ENCODE results near the gene SND1.
"Not testable (repeated sequence)": the region's sequence is repeated elsewhere in the genome, so short reads cannot be mapped to it uniquely, and the experiment has no call there.

Gene SND1

GRCh38 chr7:127900732-127901685 is 249.0 kb downstream of the SND1 start:
- no peak overlapping the region for H3K27ac ChIP-seq (replicated peaks)

GRCh38 chr7:127901895-127902703 is 250.1 kb downstream of the SND1 start:
- Histone ChIP-seq H3K4me3 (replicated peaks; ENCODE audit: insufficient read depth, low read length) (no peak overlapping the region), H3K27me3 (ENCODE audit: insufficient read depth, poor library complexity, severe bottlenecking) (no peaks in the 10 kb centered on the region), H3K27ac (replicated peaks) (no peak overlapping the region)
- no peak for DNase-seq (ENCODE audit: low read depth in 1 of 2, low spot score in 1 of 2)
- TF ChIP-seq REST (IDR thresholded peaks at IDR 0.05; ENCODE audit: insufficient replicate concordance, low read depth) (no peak), CTCF (IDR thresholded peaks at IDR 0.05; ENCODE audit: insufficient read depth, low read length) (no peak), SPI1 (IDR thresholded peaks at IDR 0.05; ENCODE audit: borderline replicate concordance, low read depth) (no peak)

More at GRCh38 chr7:127900732-127901685, 249.0 kb downstream of the SND1 start:
- H3K4me3 ChIP-seq (replicated peaks; ENCODE audit: insufficient read depth, low read length): no peak overlapping the region
- no peak for DNase-seq (ENCODE audit: low read depth in 1 of 2, low spot score in 1 of 2)
- TF ChIP-seq CTCF (IDR thresholded peaks at IDR 0.05; ENCODE audit: insufficient read depth, low read length) (no peak), REST (IDR thresholded peaks at IDR 0.05; ENCODE audit: insufficient replicate concordance, low read depth) (no peak)
- no peaks in the 10 kb centered on the region for H3K27me3 ChIP-seq (ENCODE audit: insufficient read depth, poor library complexity, severe bottlenecking)

- DNase-seq (ENCODE audit: low read depth in 1 of 2, low spot score in 1 of 2); H3K4me3 ChIP-seq (replicated peaks; ENCODE audit: insufficient read depth, low read length); H3K27ac ChIP-seq (replicated peaks); H3K27me3 ChIP-seq (ENCODE audit: insufficient read depth, poor library complexity, severe bottlenecking): not testable (repeated sequence)
These were observed 250.8 kb downstream of the SND1 start for GRCh38 chr7:127902753-127903152.

GRCh38 chr7:127903892-127904669 is 252.1 kb downstream of the SND1 start:
- TF ChIP-seq GABPA (IDR thresholded peaks at IDR 0.05; ENCODE audit: low read depth) (no peak), SPI1 (IDR thresholded peaks at IDR 0.05; ENCODE audit: borderline replicate concordance, low read depth) (no peak), POLR2AphosphoS5 (IDR thresholded peaks at IDR 0.05; ENCODE audit: low read depth) (no peak), REST (IDR thresholded peaks at IDR 0.05; ENCODE audit: insufficient replicate concordance, low read depth) (no peak), CTCF (IDR thresholded peaks at IDR 0.05; ENCODE audit: insufficient read depth, low read length) (no peak)
- DNase-seq (ENCODE audit: low read depth in 1 of 2, low spot score in 1 of 2): no peak
- Histone ChIP-seq H3K27me3 (ENCODE audit: insufficient read depth, poor library complexity, severe bottlenecking) (no peaks in the 10 kb centered on the region), H3K4me3 (replicated peaks; ENCODE audit: insufficient read depth, low read length) (no peak overlapping the region), H3K27ac (replicated peaks) (no peak overlapping the region)

All from HL-60 (cell line).